SW 1271 (cell line): ENCODE results near the gene ZKSCAN3.
"Not testable (repeated sequence)": the region's sequence is repeated elsewhere in the genome, so short reads cannot be mapped to it uniquely, and the experiment has no call there.

ENCODE experiments used
- DNase-seq, 2 experiments: peaks; one replicate each; lab custom pipeline; 2025; lab: John Stamatoyannopoulos, UW

Gene ZKSCAN3

GRCh38 chr6:28349892-28350737, at the start of gene ZKSCAN3:
ZKSCAN3 (plus strand) TSS chr6:28349947; CDS start chr6:28359587, 9,640 bp downstream.
- peak; percentile 68 to 83 for DNase-seq

DNA sequence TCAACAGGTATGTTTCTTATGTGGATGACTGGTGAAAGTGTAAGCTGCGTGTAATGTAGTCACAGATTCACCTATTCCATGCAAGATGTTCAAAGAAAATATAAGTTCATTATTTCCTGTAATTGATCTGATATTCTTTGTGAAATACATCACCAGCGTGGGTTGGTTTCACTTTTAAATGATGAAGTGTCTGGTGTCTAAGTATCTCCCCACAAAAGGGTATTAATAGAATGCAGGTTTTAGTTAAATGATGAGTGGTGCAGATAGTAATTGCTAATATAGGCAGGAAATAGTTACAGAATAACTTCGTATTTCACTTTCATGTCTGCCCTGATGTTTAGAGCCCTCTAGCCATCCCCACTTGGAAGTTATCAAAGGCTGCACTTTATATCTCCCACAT, 46.2 kb upstream of the ZKSCAN3 start:
- no peak for DNase-seq

DNA sequence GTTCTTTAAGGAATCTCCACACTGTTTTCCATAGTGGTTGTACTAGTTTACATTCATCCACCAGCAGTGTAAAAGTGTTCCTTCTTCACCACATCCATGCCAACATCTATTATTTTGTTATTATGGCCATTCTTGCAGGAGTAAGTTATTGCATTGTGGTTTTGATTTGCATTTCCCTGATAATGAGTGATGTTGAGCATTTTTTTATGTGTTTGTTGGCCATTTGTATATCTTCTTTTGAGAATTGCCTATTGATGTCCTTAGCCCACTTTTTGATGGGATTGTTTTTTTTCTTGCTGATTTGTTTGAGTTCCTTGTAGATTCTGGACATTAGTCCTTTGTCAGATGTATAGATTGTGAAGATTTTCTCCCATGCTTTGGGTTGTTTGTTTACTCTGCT, 43.4 kb upstream of the ZKSCAN3 start:
- not testable (repeated sequence) for DNase-seq

GRCh38 chr6:28311139-28311823, 38.5 kb upstream of the ZKSCAN3 start:
- no peak for DNase-seq

GRCh38 chr6:28312939-28313338, 36.8 kb upstream of the ZKSCAN3 start:
- DNase-seq: no peak

DNA sequence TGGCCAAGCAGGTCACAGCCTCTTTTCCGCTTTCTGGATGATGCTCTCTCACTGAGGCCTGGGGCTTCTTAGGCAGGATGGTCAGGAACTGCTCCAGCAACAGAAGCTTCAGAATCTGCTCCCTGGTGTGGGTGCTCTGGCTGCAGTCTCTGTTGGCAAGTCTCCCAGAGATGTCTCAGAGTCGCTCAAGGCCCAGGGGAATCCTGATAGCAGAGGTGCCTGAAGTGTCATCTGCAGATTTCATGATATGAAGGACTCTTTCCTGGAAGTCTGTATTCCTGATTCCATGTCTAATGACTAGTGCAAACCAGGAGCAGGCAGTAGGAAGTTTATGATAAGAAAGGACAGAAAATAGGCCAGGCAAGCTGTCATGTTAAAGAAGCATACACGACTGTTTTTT, 34.1 kb upstream of the ZKSCAN3 start:
- DNase-seq: no peak

GRCh38 chr6:28317866-28318265, 31.9 kb upstream of the ZKSCAN3 start:
- not testable (repeated sequence) for DNase-seq

- no peak for DNase-seq
Observed at GRCh38 chr6:28322661-28323060, 27.1 kb upstream of the ZKSCAN3 start.

GRCh38 chr6:28323813-28324424, 25.8 kb upstream of the ZKSCAN3 start:
- no peak for DNase-seq

DNA sequence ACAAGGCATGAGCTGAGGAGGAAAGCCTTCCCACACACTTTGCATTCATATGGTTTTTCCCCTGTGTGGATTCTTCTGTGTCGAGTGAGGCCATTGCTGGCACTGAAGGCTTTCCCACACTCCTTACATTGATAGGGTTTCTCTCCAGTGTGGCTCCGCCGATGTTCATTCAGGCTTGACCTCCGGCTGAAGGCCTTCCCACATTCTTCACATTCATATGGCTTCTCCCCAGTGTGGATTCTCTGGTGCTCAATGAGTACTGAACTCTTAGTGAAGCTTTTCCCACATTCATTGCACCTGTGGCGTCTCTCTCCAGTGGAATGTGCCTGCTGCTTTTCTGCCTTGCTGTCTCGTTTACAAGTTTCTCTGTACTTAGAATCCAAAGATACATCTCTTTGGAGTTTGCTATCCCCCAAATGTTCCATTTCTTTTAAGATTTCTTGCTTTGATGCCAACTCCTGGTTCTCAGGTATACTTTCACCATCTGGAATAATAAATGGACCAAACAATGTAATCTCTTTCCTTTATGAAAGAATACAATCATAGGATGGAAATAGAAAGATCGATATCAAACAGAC, 23.3 kb upstream of the ZKSCAN3 start:
- no peak for DNase-seq

- DNase-seq: no peak
Observed at GRCh38 chr6:28330041-28330440, 19.7 kb upstream of the ZKSCAN3 start.

- no peak for DNase-seq
Observed at GRCh38 chr6:28333047-28333446, 16.7 kb upstream of the ZKSCAN3 start.

DNA sequence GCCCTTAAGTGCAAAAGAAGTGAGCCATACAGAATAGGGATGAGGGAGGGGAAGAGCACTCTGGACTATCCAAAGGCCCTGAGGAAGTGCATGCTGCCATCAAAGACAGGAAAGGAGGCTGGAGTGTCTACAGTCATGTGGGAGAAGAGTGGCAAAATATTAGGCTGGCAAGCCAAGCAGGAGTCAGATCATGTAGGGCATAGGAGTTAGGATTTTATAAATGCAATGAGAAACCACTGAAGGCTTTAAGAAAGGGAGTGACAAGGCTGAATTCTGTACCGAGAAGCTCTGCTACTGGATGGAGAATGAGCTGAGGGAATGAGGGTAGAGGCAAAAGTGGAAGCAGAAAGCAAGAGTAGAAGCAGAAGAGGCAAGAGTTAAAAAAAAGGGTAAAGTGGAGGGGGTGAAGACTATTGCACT, 16.1 kb upstream of the ZKSCAN3 start:
- DNase-seq: no peak

- no peak for DNase-seq
Observed at GRCh38 chr6:28334286-28335039, 15.3 kb upstream of the ZKSCAN3 start.

GRCh38 chr6:28335040-28335563, 14.6 kb upstream of the ZKSCAN3 start:
- DNase-seq: no peak

DNA sequence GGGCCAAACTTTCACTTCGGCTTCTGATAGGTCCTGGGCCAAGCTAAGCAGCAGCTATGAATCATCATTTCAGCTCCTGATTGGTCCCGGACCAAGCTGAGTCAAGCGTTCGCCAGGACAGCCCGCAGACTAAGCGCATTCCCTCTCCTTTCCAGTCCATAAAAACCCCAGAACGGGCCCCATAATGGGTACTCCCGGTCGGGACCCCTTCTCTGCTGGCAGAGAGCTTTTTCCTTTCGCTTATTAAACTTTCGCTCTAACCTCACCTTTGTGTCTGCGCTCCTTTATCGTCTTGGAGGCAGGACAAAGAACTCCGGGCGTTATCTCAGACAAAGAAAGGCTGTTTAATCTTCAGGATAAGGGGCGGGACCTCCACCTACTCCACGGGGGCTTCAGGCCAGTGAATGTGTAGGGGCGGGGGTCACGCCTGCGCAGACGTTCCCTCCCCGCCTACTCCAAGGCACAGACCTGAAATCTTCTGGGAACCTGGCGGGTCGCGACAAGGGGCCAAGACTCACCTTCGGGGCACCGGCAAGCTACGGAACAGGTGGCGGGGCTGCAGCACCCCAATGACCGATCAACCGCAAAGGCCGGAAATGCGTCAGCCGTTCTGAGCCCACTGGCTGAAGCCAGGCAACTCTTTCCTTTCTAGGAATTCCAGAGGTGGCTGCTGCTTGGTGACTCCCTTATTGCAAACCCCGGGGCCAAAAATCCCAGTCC, 14.0 kb upstream of the ZKSCAN3 start, which contains the start of gene ZSCAN31:
Gene ZSCAN31, minus strand, starts transcription at position 585 of the 720 bp plus-strand sequence. CDS start 6,465 bp downstream, outside the sequence.
- peak; percentile 94 to 96 for DNase-seq

- DNase-seq: peak in 1 of 2 experiments; percentile 54
Observed at GRCh38 chr6:28336284-28337120, 13.2 kb upstream of the ZKSCAN3 start.

DNA sequence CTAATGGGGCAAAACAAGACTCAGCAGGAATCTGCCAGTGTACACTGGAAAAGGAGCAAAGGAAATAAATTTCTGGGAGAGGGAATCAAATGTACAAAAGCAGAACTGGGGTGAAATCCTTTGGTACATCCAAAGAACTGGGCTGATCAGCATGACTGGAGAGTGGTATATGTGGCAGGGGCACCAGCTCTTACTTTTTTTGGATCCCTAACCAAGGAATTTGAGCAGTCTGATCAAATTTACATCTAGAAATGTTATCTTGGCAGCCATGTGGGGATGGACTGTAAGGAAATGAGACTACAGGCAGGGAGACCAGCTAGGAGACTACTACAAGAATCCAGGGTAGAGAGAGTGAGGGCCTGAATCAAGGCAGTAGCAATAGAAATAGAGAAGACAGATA, 12.6 kb upstream of the ZKSCAN3 start:
- DNase-seq: no peak

DNA sequence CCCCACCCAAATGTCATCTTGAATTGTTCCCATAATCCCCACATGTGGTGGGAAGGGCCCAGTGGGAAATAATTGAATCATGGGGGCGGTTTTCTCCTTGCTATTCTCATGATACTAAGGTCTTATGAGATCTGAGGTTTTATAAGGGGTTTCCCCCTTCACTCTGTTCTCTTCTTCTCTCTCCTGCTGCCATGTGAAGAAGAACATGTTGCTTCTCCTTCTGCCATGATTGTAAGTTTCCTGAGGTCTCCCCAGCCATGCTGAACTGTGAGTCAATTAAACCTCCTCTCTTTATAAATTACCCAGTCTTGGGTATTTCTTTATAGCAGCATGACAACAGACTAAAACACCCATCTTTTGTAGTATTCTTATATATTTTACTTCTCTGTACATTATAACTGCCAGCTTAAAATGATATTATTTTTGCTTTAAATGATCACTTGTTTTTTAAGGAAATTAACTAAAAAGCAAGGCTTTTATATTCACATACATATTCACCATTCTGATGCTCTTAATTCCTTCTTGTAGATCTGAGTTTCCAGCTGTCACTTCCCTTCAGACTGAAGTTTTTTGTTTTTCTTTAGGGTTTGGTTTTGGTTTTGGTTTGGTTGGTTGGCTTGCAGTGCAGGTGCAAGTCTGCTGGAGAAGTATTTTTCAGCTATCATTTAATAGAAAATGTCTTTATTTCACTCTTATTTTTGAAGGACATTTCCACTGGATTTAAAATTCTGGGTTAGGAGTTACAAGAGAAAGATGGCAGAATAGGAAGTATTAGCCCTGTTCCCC, 9.2 kb upstream of the ZKSCAN3 start:
- no peak for DNase-seq
